IMR-90 (cell line): ENCODE measurements around the gene FAM234B.

Experiments
- CTCF ChIP-seq: conservative IDR thresholded peaks from 2 replicates; pipeline ENCODE4 v1.5.1; 2012; ENCODE audit warnings: mild to moderate bottlenecking, low read depth, low read length, improper control_type of control experiment
- FOS ChIP-seq: fragments of 150-350 bp; IDR thresholded peaks from 2 replicates; pipeline ENCODE4 v1.6.1; 2016; ENCODE audit warnings: low read depth, low read length
- RFX5 ChIP-seq: IDR thresholded peaks from 2 replicates; pipeline ENCODE4 v1.8.0; 2012; ENCODE audit warnings: low read depth, mild to moderate bottlenecking, low read length, moderate library complexity

- TF ChIP-seq CTCF = no peak
- no peak for TF ChIP-seq FOS
- no peak for TF ChIP-seq RFX5
Observed at GRCh38 chr12:13032164-13032563, 12.0 kb upstream of the FAM234B start.
